GM12891 (cell line): ENCODE measurements around the gene PHETA2.

Experiments
- PAX5 ChIP-seq: IDR thresholded peaks from 2 replicates; pipeline ENCODE4 v1.6.1; 2011; ENCODE audit warnings: low read length, moderate library complexity, mild to moderate bottlenecking; ENCODE audit not compliant: insufficient read depth, severe bottlenecking
- POLR2A ChIP-seq: IDR thresholded peaks from 2 replicates; pipeline ENCODE4 v1.6.1; 2011; ENCODE audit warnings: low read depth, low read length, control low read depth
- POLR2AphosphoS5 ChIP-seq: IDR thresholded peaks from 2 replicates; pipeline ENCODE4 v1.6.1; 2011; ENCODE audit warnings: low read depth, low read length, control low read depth
- POU2F2 ChIP-seq: IDR thresholded peaks from 2 replicates; pipeline ENCODE4 v1.6.1; 2011; ENCODE audit warnings: low read depth, mild to moderate bottlenecking, control low read depth, low read length, moderate library complexity
- SPI1 ChIP-seq: IDR thresholded peaks from 2 replicates; pipeline ENCODE4 v1.6.1; 2011; ENCODE audit warnings: low read depth, low read length, control low read depth
- TAF1 ChIP-seq: IDR thresholded peaks from 2 replicates; pipeline ENCODE4 v1.6.1; 2011; ENCODE audit warnings: low read depth, low read length, control low read depth

- TF ChIP-seq POLR2AphosphoS5, result no peak
- TF ChIP-seq POLR2A, result no peak
- TF ChIP-seq TAF1, result no peak
- no peak for TF ChIP-seq POU2F2
- TF ChIP-seq SPI1, result no peak
- no peak for TF ChIP-seq PAX5
These were observed 53.6 kb downstream of the PHETA2 start for GRCh38 chr22:42127606-42128005.
